ENCODE measurements around the gene PLCG1.

Gene PLCG1

DNA sequence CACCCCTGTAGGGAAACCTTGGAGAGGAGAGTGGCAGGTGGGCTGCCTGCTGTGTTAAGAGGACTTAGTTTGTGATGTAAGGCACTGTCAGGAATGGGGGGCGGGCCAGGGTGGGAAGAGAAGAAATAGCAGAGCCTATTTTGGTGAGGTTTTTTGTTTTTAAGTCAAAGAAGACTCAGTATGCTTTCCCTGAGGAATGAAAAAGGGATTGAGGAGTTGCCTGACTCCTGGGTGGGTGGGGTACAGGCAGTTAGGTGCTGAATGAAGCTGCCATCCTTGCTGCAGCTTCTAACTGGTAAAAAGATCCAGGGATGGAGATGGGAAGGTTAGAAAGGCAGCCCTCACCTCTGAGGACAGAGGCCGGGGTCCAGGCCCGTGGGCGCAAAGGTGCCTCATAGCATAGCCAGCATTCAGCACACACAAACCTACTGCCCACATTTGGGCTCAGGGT is 37.9 kb downstream of the PLCG1 start:
- H3K27ac ChIP-seq, result no peak overlapping the region
- TF ChIP-seq ZFX (IDR thresholded peaks at IDR 0.05; ENCODE audit: borderline replicate concordance), result no peak
- TF ChIP-seq, protein P1, sequence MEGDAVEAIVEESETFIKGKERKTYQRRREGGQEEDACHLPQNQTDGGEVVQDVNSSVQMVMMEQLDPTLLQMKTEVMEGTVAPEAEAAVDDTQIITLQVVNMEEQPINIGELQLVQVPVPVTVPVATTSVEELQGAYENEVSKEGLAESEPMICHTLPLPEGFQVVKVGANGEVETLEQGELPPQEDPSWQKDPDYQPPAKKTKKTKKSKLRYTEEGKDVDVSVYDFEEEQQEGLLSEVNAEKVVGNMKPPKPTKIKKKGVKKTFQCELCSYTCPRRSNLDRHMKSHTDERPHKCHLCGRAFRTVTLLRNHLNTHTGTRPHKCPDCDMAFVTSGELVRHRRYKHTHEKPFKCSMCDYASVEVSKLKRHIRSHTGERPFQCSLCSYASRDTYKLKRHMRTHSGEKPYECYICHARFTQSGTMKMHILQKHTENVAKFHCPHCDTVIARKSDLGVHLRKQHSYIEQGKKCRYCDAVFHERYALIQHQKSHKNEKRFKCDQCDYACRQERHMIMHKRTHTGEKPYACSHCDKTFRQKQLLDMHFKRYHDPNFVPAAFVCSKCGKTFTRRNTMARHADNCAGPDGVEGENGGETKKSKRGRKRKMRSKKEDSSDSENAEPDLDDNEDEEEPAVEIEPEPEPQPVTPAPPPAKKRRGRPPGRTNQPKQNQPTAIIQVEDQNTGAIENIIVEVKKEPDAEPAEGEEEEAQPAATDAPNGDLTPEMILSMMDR (IDR thresholded peaks at IDR 0.05), result no peak

DNA sequence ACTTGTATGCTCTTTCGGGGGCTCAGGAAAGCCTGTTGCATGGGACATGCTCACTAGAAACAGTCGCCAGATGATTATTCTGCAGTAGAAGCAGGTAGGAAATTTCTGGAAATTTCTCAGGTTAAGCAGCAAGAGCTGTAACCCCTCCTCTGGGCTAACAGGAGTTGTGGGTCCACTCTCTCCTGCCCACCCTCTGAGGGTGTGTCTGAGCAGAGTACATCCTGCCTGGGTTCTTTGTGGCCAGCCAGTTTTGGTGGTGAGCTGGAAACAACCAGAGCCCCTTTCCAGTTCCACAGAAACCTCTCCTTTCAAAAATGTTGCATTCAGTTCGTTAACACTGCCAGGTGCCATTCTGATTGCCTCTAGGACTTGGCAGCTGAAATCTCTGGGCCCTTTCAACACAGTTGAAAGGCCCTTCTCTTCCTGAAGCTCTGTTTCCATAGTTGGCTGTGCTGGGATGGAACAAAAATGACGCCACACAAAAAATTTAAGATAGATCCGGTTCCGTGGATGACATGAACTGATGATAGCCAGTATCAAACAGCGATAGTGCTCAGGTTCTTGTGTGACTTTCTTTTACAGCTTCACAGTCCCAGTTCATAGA is 38.5 kb downstream of the PLCG1 start:
- no peak overlapping the region for H3K27ac ChIP-seq
- TF ChIP-seq ZFX (IDR thresholded peaks at IDR 0.05; ENCODE audit: borderline replicate concordance), result no peak
- TF ChIP-seq, protein P1 (IDR thresholded peaks at IDR 0.05), result no peak

DNA sequence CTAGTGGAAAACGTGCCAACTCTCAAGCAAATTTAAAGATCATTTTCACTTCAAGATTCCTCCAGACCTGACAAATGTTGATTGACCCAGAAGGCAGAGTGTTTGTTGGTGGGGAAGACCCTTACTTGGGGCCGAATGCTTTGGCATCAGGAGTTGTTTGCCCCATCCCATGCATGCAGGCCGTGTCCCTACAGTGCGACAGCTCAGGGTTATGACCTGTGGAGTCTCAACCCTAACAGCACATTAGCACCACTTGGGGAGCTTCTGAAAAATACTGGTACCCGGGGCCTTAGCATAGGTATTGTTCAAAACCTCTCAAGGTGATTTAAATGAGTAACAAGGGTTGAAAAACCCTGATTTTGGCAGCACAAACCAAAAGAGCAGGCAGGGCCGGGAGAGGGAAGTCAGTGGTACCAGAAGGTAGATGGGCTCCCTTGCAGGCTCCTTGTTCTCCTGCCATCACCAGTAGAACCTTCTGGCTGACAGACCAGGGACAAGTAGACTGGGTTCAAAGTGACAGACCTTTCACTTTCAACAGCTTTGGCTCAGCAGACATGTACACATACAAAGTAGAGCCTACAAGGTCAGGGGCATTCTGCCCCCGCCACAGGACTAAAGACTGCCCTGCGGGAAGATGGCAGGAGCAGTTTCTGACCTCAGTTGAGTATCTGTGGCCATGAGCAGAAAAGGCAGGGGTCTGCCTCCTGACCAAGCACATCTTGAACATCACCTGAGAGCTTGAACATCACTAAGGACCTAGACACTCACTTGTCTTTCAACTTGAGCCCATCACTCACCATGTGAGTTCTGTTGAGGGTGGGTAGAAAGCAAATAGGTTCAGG is 39.6 kb downstream of the PLCG1 start:
- H3K27ac ChIP-seq, result no peak overlapping the region
- TF ChIP-seq, protein P1 (IDR thresholded peaks at IDR 0.05), result no peak
- no peak for TF ChIP-seq ZFX (IDR thresholded peaks at IDR 0.05; ENCODE audit: borderline replicate concordance)

DNA sequence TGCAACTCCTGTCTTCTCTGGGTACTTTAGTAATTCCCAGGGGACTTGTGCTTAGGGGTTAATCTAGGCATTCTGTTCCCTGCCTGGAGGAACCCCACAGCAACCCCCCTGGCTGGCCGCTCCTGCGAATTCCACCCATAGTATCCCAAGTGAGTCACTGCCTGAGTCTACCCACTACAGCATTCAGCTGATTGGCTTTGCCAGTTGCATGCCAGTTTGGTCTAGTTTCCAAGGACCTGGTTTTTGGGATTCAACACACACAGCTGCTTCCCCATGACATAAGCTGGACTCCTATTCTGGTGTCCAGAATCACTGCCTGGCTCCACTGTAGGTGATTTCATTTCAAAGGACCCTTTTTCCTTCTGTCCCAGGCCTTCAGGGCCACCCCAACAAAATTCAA is 40.3 kb downstream of the PLCG1 start:
- TF ChIP-seq ZFX (IDR thresholded peaks at IDR 0.05; ENCODE audit: borderline replicate concordance), result no peak
- TF ChIP-seq, protein P1 (IDR thresholded peaks at IDR 0.05), result no peak
- no peak overlapping the region for H3K27ac ChIP-seq

DNA sequence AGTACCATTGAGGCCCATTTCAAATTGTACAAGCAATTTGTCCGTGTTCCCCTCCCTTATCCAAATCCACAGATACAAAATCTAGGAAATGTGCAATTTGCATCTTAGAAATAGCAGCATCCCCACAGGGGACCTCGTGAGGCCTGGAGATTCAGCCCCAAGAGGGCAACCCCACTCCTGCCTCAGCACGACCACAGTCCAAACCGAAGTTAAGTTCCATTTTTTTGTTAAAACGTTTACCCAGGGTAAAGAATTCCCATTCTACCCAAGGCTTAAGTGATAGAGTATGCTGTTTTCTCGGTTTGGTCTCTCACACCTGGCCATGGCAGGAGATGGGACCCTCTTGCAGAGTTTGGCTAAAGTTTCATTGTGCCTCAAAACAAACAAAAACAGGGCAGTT is 41.2 kb downstream of the PLCG1 start:
- no peak for TF ChIP-seq ZFX (IDR thresholded peaks at IDR 0.05; ENCODE audit: borderline replicate concordance)
- TF ChIP-seq, protein P1 (IDR thresholded peaks at IDR 0.05), result no peak
- H3K27ac ChIP-seq, result no peak overlapping the region

DNA sequence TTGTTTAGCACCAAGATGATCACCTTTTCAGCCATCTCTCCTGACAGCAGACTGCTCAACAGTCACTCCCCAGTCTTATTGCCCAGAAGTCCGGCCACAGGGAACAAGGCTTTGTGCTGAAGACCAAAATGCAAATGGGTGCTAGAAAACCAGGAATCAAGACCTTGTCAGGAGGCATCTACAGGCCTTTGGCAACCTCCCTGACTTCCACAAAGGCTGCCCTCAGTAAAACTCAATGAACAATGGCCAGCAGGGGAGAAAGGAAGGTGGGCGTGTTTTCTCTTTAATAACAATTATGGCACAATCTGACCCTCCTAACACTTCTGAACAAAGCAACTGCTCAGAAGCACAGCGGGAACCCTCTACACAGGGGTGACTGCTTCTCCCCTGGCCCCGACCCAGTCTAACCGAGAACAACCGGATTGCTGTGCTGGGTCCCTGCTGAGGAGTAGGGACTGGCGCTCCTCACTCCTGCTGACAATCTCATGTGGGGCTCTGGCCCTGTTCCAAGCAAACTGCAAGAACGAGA is 41.6 kb downstream of the PLCG1 start:
- TF ChIP-seq, protein P1 (IDR thresholded peaks at IDR 0.05), result no peak
- no peak for TF ChIP-seq ZFX (IDR thresholded peaks at IDR 0.05; ENCODE audit: borderline replicate concordance)
- no peak overlapping the region for H3K27ac ChIP-seq

DNA sequence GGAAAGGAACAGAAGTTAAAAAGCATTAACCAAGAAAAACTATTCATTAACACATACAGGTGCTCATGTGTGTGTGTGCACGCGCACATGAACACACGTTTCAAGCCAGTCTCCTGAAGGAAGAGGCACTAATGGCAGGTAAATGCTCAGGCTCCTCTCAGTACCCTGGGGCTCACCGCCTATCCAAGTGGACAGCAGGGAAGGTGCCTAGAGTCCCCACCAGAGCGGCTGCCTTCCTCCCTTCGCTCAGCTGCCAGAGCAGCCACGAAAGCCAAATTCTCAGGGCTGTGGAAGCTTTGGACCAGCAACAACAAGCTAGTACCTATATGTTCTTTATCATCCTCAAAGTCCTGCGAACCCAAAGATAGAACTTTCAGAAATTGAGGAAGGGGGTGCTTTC is 42.6 kb downstream of the PLCG1 start:
- H3K27ac ChIP-seq, result no peak overlapping the region
- TF ChIP-seq, protein P1 (IDR thresholded peaks at IDR 0.05), result no peak
- TF ChIP-seq ZFX (IDR thresholded peaks at IDR 0.05; ENCODE audit: borderline replicate concordance), result no peak

All from 22Rv1 (cell line).